Activated T-helper 1 cell treated with anti-CD3 and anti-CD28 coated beads, Interleukin-12 subunit alpha, Interleukin-12 subunit beta, Interleukin-2, Interleukin-4 antibody, amounts not matched to agents 30 ng/mL and 10 ng/mL and 1 ng/mL, durations not matched to agents 14 hours and 24 hours and 36 hours (primary cell): ENCODE data around the gene PSG4. TPM values are rescaled to one million over a fixed set of nuclear protein-coding genes. Genes with fewer than 3 reads are reported as not detected.
"Not testable (repeated sequence)": the region's sequence is repeated elsewhere in the genome, so short reads cannot be mapped to it uniquely, and the experiment has no call there.

Experiments used
- DNase-seq: peaks from one replicate; pipeline ENCODE4 v3.0.0; 2021; ENCODE audit warnings: low spot score
- H3K27ac Mint-ChIP-seq: one replicate; pipeline ENCODE4 v1.8.0; 2021; ENCODE audit warnings: mild to moderate bottlenecking, mixed read lengths
- H3K27me3 Mint-ChIP-seq: one replicate; pipeline ENCODE4 v1.8.0; 2022; ENCODE audit warnings: mild to moderate bottlenecking, moderate library complexity, mixed read lengths; ENCODE audit not compliant: insufficient read depth
- H3K36me3 Mint-ChIP-seq: one replicate; pipeline ENCODE4 v1.8.0; 2021; ENCODE audit warnings: low read depth, mixed read lengths
- H3K4me1 Mint-ChIP-seq: one replicate; pipeline ENCODE4 v1.8.0; 2021; ENCODE audit warnings: low read depth, mixed read lengths
- H3K4me3 Mint-ChIP-seq: one replicate; pipeline ENCODE4 v1.8.0; 2021; ENCODE audit warnings: mild to moderate bottlenecking, moderate library complexity, mixed read lengths
- H3K9me3 Mint-ChIP-seq: one replicate; pipeline ENCODE4 v1.8.0; 2021; ENCODE audit warnings: mixed read lengths
- intact Hi-C: fragments of 100-400 bp; cut with micrococcal nuclease; formaldehyde crosslinking; loops from one replicate; pipeline ENCODE4 v1.15.1; 2024
- total RNA-seq: library from RNA; stranded (reverse); gene quantifications from 2 replicates; pipeline ENCODE4 v1.2.3, GENCODE V29; 2022

Gene PSG4
- total RNA-seq, 1 donor from 2014 or later = not detected

DNA sequence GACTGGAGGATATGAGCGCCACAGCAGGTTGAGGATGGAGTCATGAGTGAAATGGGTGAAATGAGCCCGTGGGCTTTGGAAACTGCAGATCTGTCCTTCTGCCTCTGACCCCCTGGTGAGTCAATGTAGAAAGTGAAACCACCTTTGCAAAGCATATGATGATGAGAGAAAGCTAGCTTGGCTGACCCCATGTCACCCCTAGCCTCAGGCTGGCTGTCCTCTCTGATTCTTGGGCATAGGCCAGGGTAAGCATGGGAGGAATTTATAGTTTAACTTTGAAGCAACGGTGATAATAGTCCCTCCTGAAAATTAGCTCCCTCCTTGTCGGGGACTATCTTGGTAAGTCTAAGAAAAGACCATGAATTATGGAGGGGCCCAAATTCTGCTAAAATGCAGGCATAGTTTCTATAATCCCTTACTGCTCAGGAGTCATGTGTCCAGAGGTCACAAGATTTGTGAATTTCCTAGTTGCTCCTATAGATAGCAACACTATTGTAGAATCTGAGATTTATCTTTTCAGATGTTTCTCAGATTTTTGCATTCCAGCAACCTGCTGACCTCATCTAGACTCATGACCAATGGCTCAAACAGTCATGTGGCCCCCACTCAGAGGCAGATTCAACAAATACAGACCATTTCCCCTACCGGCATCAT, 18.9 kb upstream of the PSG4 start:
- peaks cover 55% of the 10 kb centered on the region for H3K9me3 Mint-ChIP-seq
- H3K4me1 Mint-ChIP-seq, H3K36me3 Mint-ChIP-seq, intact Hi-C loops, H3K4me3 Mint-ChIP-seq, H3K27me3 Mint-ChIP-seq, H3K27ac Mint-ChIP-seq, DNase-seq: not testable (repeated sequence)

DNA sequence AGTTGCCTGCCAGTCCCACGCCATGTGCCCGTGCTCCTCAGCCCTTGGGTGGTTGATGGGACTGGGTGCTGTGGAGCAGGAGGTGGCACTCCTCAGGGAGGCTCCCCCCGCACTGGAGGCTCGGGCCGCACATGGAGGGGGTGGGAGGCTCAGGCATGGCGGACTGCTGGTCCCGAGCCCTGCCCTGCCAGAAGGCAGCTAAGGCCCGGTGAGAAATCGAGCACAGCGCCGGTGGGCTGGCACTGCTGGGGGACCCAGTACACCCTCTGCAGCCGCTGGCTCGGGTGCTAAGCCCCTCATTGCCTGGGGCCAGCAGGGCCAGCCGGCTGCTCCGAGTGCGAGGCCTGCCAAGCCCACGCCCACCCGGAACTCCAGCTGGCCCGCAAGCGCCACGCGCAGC, 16.5 kb upstream of the PSG4 start:
- DNase-seq, H3K4me1 Mint-ChIP-seq, H3K27ac Mint-ChIP-seq, H3K4me3 Mint-ChIP-seq, H3K27me3 Mint-ChIP-seq, intact Hi-C loops, H3K36me3 Mint-ChIP-seq: not testable (repeated sequence)
- H3K9me3 Mint-ChIP-seq = peaks cover 31% of the 10 kb centered on the region

DNA sequence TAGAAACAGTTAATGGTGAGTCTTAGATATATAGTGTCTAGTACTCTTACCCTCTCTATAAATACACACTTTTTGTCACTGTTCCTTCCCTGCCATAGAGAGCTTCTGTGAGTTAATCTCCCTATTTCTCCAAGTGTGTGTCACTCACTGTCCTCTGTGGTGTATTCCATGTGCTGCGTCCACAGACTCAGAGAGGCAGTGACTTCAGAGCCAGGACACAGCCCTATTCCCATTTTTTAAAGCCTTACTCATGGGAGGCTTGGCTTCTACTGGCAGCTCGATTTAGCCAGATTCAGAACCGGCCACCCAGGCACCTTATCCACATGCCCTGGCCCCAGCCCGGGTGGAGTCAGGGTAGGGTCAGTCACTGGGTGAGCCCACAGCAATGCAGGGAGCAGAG, 13.7 kb upstream of the PSG4 start:
- H3K4me1 Mint-ChIP-seq, intact Hi-C loops, H3K27ac Mint-ChIP-seq, H3K36me3 Mint-ChIP-seq, H3K4me3 Mint-ChIP-seq, H3K27me3 Mint-ChIP-seq, DNase-seq: not testable (repeated sequence)
- H3K9me3 Mint-ChIP-seq = peaks cover 12% of the 10 kb centered on the region

DNA sequence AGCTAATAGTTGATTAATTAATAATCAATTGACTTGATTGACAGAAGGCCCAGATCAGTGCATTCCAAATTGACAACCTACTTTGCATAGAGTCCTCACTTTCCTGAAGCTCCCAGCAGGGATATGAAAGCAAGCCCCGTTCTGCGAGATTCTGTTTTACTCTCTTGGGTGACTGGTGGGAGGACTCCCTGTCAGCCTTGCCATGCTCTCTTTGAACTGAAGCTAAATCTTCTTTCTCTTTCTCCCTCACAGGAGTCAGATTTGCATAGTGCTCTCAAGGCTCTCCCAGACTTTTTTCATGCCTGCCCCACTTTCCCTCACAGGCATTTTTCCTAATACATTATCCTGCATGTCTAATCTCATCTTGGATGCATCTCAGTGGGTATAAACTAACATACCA, 10.4 kb upstream of the PSG4 start:
- H3K27me3 Mint-ChIP-seq = not testable (repeated sequence)

DNA sequence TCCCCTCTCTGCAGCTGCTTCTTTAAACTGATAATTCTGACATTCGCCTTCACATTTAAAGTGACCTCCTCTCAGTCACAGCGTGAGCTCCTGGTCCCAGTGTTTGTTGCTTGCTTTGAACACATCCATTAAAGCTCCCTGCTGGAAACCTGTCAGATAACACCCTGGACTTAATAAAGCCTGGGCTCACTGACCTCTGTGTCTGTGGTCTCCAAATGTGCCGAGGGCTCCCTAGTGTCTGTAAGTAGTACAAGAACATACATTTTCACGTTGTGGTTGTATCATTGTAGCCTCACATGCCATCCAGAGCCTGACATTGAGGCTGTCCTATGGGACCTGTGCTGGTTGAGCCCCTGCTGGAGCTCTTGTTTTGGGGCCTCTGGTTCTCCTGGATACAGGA, 2.6 kb upstream of the PSG4 start:
- Mint-ChIP-seq H3K9me3 (no peaks in the 10 kb centered on the region), H3K27me3 (peaks cover 1% of the 10 kb centered on the region), H3K4me1 (no peaks in the 10 kb centered on the region), H3K36me3 (no peaks in the 10 kb centered on the region), H3K4me3 (no peak overlapping the region), H3K27ac (no peak overlapping the region)
- intact Hi-C loops = no loop called here
- no peak for DNase-seq

More for the DNA sequence above, 10.4 kb upstream of the PSG4 start:
- H3K4me1 Mint-ChIP-seq, H3K9me3 Mint-ChIP-seq, intact Hi-C loops, DNase-seq, H3K4me3 Mint-ChIP-seq, H3K36me3 Mint-ChIP-seq, H3K27ac Mint-ChIP-seq: not testable (repeated sequence)

DNA sequence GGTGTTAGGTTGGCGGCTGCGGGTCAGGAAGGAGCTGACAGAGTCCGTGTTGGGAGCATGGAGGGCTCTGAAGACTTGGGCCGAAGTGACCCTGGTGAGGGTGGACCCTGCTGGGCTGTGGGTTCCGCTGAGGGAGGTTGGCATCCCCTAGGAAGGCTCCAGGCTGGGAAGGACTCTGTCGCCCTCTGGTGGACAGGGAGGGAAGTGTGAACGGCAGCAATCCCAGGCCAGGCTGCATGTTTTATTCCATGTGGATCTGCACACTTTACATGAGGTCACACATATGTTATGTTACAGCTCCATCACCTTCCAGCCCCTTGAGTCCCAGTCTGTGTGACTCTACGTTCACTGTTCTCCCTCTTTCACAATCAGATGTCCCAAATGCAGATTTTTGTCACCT, 1.7 kb upstream of the PSG4 start:
- H3K4me1 Mint-ChIP-seq, H3K27me3 Mint-ChIP-seq, DNase-seq, H3K9me3 Mint-ChIP-seq, H3K36me3 Mint-ChIP-seq, intact Hi-C loops, H3K4me3 Mint-ChIP-seq, H3K27ac Mint-ChIP-seq: not testable (repeated sequence)

DNA sequence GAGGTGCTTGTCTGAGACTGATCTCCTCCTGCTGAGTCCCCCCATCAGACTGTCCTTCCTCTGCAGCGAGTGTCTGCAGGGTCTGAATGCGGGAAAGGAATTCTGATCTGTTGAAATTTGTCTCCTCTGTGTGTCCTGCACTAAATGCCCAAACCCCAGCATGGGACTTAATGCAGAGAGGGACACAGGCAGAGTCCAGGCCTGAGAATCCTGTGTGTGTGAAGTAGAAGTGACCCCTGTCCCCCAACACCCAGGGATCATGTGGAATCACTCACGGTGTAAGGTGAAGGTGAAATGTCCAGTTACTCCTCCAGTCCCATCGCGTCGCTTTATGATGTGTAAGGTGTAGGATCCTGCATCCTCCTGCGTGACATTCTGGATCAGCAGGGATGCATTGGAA, 1.8 kb downstream of the PSG4 start:
- H3K9me3 Mint-ChIP-seq, H3K27me3 Mint-ChIP-seq, H3K4me3 Mint-ChIP-seq, H3K36me3 Mint-ChIP-seq, H3K4me1 Mint-ChIP-seq, DNase-seq, H3K27ac Mint-ChIP-seq, intact Hi-C loops: not testable (repeated sequence)

DNA sequence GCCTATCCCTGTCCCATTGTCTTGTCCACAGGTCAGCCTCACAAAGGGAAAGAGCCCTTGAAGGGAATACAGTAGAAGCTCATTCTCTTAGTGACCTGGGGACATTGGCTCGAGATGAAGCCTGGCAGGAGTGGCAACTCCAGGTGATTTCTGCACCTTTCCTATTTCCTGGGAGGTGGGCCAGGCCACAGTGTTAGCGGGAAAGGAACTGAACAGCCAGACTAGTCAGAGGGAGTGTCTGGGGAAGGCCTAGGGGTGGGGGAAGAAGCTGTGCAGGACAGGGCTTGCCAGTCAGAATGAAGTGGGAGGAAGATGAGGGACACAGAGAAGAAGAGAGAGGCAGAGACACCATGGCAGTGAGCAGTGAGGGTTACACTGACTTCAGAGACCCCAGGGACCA, 3.5 kb downstream of the PSG4 start:
- DNase-seq, H3K9me3 Mint-ChIP-seq, intact Hi-C loops, H3K4me3 Mint-ChIP-seq, H3K27me3 Mint-ChIP-seq, H3K4me1 Mint-ChIP-seq, H3K36me3 Mint-ChIP-seq, H3K27ac Mint-ChIP-seq: not testable (repeated sequence)

DNA sequence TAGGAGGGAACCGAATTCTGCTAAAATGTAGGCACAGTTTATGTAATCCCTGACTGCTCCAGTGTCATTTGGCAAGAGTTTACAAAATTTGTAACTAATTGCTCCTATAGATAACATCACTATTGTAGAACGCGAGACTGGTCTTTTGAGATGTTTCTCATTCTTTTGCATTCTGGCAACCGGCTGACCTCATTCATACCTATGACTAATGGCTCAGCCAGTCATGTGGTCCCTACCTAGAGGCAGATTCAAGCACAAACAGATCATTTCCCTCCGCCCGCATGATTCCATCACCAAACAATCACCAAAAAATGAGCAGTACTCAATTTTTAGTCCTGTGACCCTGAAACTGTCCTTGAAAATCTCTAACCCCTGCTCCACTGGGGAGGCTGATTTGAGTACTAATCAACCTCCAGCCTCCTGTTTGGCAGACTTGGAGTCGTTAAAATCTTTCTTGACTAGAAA, 4.1 kb downstream of the PSG4 start:
- DNase-seq, intact Hi-C loops, H3K9me3 Mint-ChIP-seq, H3K27me3 Mint-ChIP-seq, H3K4me1 Mint-ChIP-seq, H3K4me3 Mint-ChIP-seq, H3K36me3 Mint-ChIP-seq, H3K27ac Mint-ChIP-seq: not testable (repeated sequence)

DNA sequence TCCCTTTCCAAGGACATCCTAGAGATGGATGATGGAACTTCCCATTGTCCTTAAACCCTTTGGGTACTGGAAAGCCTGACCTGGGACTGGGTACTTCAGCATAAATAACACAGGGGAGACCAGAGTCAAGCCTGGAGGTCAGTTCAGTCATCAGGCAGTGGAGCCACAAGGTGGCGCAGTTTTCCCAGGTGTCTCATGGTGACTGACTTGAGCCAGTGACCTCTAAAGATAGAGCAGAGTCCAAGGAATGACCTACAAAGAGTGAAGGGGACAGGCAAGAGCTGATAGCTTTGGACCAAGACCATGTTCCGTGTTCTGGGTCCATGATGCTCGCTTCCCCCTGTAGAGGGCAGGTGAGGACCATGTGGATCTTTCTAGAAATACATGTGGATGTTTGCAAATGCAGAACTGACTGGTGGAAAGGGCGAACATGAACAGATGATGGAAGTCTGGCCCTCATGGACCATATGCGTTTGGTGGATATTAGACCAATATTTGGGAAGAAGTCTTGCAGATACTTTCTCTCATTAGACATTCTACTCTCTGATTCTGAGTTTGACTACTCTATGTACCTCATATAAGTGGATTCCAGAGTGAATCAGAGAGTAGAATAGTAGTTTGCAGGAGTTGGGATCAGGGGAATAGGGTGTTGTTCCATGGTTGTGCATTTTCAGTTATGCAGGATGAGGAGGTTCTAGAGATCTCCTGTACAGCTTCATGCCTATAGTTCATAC, 6.6 kb downstream of the PSG4 start:
- H3K4me3 Mint-ChIP-seq, H3K9me3 Mint-ChIP-seq, intact Hi-C loops, H3K27me3 Mint-ChIP-seq, H3K27ac Mint-ChIP-seq, DNase-seq, H3K36me3 Mint-ChIP-seq, H3K4me1 Mint-ChIP-seq: not testable (repeated sequence)

DNA sequence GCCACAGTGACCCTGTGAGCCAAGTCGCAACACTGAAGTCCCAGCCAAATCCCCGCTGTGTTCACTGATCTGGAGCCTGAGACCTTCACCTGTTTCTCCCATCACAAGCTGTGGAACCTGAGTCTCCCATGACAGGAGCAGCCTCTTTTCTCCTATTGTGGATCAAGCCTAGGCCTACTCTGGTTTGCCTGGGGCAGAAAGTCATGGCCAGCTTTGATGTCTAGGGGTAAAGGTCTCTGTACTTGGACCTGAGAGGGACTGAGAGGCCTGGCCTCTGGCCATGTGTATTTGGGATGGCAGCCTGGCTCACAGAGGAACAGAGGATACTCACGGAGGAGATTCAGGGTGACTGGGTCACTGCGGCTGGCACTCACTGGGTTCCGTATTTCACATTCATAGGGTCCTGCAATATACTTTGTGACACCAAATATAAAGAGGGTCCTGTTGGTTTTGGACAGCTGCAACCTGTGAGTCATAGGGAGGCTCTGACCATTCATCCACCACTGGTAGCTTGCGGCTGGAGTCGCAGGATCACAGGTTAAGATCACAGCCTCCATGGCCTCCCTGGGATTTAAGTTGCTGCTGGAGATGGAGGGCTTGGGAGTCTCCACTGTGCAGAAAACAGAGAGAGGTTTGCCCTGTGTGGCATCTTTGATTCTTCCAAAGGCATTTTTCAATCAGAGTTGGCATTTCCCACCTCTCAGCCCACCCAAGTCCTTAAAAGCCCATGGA, 7.6 kb downstream of the PSG4 start:
- H3K27ac Mint-ChIP-seq, H3K4me1 Mint-ChIP-seq, H3K27me3 Mint-ChIP-seq, DNase-seq, H3K9me3 Mint-ChIP-seq, intact Hi-C loops, H3K4me3 Mint-ChIP-seq, H3K36me3 Mint-ChIP-seq: not testable (repeated sequence)

DNA sequence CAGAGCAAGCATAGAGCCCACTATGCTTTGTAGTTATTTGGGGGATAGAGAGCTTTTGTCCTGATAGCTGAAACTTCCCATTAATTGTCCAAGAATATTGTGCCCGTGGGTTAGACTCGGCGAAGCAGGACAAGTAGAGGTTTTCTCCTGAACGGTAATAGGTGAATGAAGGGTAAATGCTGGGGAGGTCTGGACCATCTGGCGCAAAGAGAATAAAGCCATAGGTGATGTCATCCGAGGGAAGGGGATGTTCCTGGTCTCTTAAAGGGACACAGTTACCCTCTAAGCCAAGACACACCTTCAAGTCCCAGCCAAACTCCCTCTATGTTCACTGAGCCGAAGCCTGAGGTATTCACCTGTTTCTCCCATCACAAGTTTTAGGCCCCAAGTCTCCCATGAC, 11.0 kb downstream of the PSG4 start:
- H3K9me3 Mint-ChIP-seq, H3K36me3 Mint-ChIP-seq, H3K27ac Mint-ChIP-seq, H3K4me3 Mint-ChIP-seq, DNase-seq, H3K4me1 Mint-ChIP-seq, H3K27me3 Mint-ChIP-seq, intact Hi-C loops: not testable (repeated sequence)

DNA sequence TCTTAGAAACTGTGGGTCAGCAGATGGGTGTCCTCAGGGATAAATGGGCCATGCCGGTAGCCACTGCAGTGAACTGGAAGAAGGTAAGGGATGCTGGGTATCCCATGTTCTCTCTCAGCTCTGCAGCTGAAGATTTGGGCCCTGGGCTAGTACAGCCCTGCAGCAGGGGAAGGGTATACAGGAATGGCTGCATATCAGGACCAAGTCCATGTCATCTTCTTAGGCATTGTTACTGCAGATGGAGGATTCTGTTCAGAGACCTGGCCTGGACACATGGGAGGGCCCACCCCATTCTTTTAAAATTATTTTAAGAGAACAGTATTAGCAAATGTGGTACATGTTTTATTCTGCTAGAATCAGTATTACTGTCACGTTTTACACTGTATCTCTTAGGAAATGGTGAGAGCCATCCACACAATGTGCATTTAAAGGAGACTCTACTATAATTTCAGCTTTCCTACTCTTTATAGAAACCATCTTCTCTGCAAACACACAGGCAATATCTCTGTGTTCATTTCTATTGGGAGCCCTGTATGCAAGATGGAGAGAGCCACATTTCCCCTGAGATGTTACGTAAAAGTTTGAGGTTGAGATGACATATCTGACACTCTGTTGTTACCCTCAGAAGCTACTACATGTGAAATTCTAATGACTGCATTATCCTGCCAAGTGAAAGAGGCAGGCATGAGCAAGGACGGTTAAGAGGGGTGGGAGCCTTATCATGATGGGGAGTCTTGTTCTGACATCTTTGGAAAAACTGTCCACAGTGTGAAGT, 12.9 kb downstream of the PSG4 start:
- H3K4me1 Mint-ChIP-seq, intact Hi-C loops, H3K4me3 Mint-ChIP-seq, H3K27ac Mint-ChIP-seq, H3K9me3 Mint-ChIP-seq, H3K36me3 Mint-ChIP-seq, H3K27me3 Mint-ChIP-seq, DNase-seq: not testable (repeated sequence)
